ENCODE results near the gene HNF4A.

HNF4A gene

DNA sequence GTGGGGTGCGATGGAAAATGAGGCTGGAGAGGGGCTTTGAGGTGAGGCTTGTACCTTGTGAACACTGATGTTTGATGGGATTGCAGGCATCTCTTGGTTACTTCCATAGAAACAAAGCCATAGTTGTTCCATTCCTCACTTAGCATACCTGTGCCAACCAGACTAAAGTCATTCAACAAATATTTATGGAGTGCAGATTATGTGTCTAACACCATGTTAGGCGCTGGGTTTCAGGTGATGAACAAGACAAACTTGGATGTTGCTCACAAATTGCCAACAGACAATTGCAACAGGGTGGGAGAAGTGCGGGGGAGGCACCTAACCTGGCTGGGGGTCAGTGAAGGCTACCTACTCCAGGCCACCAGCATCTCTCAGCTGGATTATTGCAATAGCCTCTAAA is 121.7 kb downstream of the HNF4A start:
- H3K36me3 ChIP-seq (ENCODE audit: insufficient read depth, low read length): no peaks in the 10 kb centered on the region; the same call in 1 of the 2 replicates

DNA sequence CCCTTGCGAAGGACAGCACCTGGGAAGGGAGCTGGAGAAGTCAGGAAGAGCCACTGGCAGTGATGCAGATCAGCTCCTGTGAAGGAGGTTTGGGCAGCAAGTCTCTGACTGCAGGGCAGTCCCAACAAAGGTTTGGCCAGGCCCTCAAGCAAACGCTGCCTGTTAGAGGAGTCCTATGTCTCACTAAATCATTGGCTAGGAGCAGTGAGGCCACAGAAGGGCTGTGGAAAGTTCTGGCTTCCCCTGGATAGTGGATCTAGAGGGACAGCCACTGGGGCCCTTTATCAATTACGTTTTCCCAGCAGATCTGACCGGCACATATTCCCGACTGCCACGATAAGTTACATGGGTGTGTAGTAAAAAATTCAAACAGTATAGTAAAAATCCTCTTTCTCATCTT is 122.7 kb downstream of the HNF4A start:
- Histone ChIP-seq H3K27me3 (ENCODE audit: insufficient read depth, low read length) (no peaks in the 10 kb centered on the region), H3K36me3 (ENCODE audit: insufficient read depth, low read length) (no peaks in the 10 kb centered on the region; the same call in 1 of the 2 replicates), H3K4me1 (ENCODE audit: control insufficient read depth, insufficient read depth, low read length, unreplicated experiment) (peaks cover 20% of the 10 kb centered on the region), H2AFZ (ENCODE audit: low read length, unreplicated experiment) (no peak overlapping the region), H3K27ac (ENCODE audit: low read depth, low read length) (0 out of 2 replicates have a peak overlapping the region, but pooled peaks have one; percentile 17), H3K4me3 (ENCODE audit: low read depth, low read length) (no peak overlapping the region), H3K79me2 (ENCODE audit: control insufficient read depth, insufficient read depth, low read length, unreplicated experiment) (peaks cover 31% of the 10 kb centered on the region)

More for the DNA sequence above, 121.7 kb downstream of the HNF4A start:
- H3K27me3 ChIP-seq (ENCODE audit: insufficient read depth, low read length): no peaks in the 10 kb centered on the region
- H3K79me2 ChIP-seq (ENCODE audit: control insufficient read depth, insufficient read depth, low read length, unreplicated experiment): peaks cover 31% of the 10 kb centered on the region
- H2AFZ ChIP-seq (ENCODE audit: low read length, unreplicated experiment): no peak overlapping the region
- H3K4me1 ChIP-seq (ENCODE audit: control insufficient read depth, insufficient read depth, low read length, unreplicated experiment): peaks cover 20% of the 10 kb centered on the region
- peak overlapping the region; percentile 88 for H3K4me3 ChIP-seq (ENCODE audit: low read depth, low read length)
- H3K27ac ChIP-seq (ENCODE audit: low read depth, low read length): peak overlapping the region; percentile 72

GRCh38 chr20:44479643-44480042 is 124.1 kb downstream of the HNF4A start:
- peaks cover 31% of the 10 kb centered on the region for H3K79me2 ChIP-seq (ENCODE audit: control insufficient read depth, insufficient read depth, low read length, unreplicated experiment)
- no peaks in the 10 kb centered on the region for H3K27me3 ChIP-seq (ENCODE audit: insufficient read depth, low read length)
- H3K27ac ChIP-seq (ENCODE audit: low read depth, low read length): no peak overlapping the region
- H2AFZ ChIP-seq (ENCODE audit: low read length, unreplicated experiment): no peak overlapping the region
- no peak overlapping the region for H3K4me3 ChIP-seq (ENCODE audit: low read depth, low read length)
- peaks cover 8% of the 10 kb centered on the region for H3K36me3 ChIP-seq (ENCODE audit: insufficient read depth, low read length)
- H3K4me1 ChIP-seq (ENCODE audit: control insufficient read depth, insufficient read depth, low read length, unreplicated experiment): peaks cover 20% of the 10 kb centered on the region

- peaks cover 18% of the 10 kb centered on the region for H3K4me1 ChIP-seq (ENCODE audit: control insufficient read depth, insufficient read depth, low read length, unreplicated experiment)
- no peak overlapping the region for H2AFZ ChIP-seq (ENCODE audit: low read length, unreplicated experiment)
- no peaks in the 10 kb centered on the region for H3K27me3 ChIP-seq (ENCODE audit: insufficient read depth, low read length)
- no peak overlapping the region for H3K4me3 ChIP-seq (ENCODE audit: low read depth, low read length)
- H3K36me3 ChIP-seq (ENCODE audit: insufficient read depth, low read length): peaks cover 8% of the 10 kb centered on the region
- no peak overlapping the region for H3K27ac ChIP-seq (ENCODE audit: low read depth, low read length)
- peaks cover 31% of the 10 kb centered on the region for H3K79me2 ChIP-seq (ENCODE audit: control insufficient read depth, insufficient read depth, low read length, unreplicated experiment)
Measured at GRCh38 chr20:44480097-44480496, 124.6 kb downstream of the HNF4A start.

- Histone ChIP-seq H3K4me3 (ENCODE audit: low read depth, low read length) (no peak overlapping the region), H3K27me3 (ENCODE audit: insufficient read depth, low read length) (no peaks in the 10 kb centered on the region), H3K4me1 (ENCODE audit: control insufficient read depth, insufficient read depth, low read length, unreplicated experiment) (peaks cover 9% of the 10 kb centered on the region), H3K27ac (ENCODE audit: low read depth, low read length) (no peak overlapping the region), H3K36me3 (ENCODE audit: insufficient read depth, low read length) (peaks cover 8% of the 10 kb centered on the region), H3K79me2 (ENCODE audit: control insufficient read depth, insufficient read depth, low read length, unreplicated experiment) (peaks cover 16% of the 10 kb centered on the region), H2AFZ (ENCODE audit: low read length, unreplicated experiment) (no peak overlapping the region)
Measured at GRCh38 chr20:44481719-44482416, 126.4 kb downstream of the HNF4A start.

DNA sequence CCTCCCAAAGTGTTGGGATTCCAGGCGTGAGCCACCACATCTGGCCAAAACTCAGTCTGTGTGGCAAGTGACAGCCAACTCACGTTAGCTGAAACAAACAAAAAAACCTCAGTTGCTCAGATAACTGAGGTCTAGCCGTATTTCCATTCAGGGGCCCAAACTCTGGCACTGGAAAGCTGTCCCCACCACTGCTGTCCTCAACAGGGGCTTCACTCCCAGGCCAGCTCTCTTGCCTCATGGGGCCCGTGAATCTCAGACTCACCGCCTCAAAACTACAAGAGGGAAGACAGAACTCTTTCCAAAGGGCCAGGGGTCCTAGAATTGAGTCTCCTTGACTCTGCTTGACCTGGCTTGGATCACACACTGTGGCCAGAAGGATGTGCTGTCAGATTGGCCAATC is 127.6 kb downstream of the HNF4A start:
- H3K27ac ChIP-seq (ENCODE audit: low read depth, low read length): no peak overlapping the region
- H2AFZ ChIP-seq (ENCODE audit: low read length, unreplicated experiment): no peak overlapping the region
- H3K4me1 ChIP-seq (ENCODE audit: control insufficient read depth, insufficient read depth, low read length, unreplicated experiment): peaks cover 1% of the 10 kb centered on the region
- H3K27me3 ChIP-seq (ENCODE audit: insufficient read depth, low read length): no peaks in the 10 kb centered on the region
- H3K36me3 ChIP-seq (ENCODE audit: insufficient read depth, low read length): peaks cover 9% of the 10 kb centered on the region
- H3K4me3 ChIP-seq (ENCODE audit: low read depth, low read length): no peak overlapping the region
- peaks cover 5% of the 10 kb centered on the region for H3K79me2 ChIP-seq (ENCODE audit: control insufficient read depth, insufficient read depth, low read length, unreplicated experiment)
